ENCODE measurements around the gene CCL2.
"Not testable (repeated sequence)": the region's sequence is repeated elsewhere in the genome, so short reads cannot be mapped to it uniquely, and the experiment has no call there.

CCL2 gene

GRCh38 chr17:34254651-34255380 is at the start of gene CCL2:
CCL2 (plus strand) TSS chr17:34255285; CDS start chr17:34255350, 65 bp downstream.
- DNase-seq (ENCODE audit: low spot score): no peak

- DNase-seq (ENCODE audit: low spot score): no peak
Observed at GRCh38 chr17:34205401-34205800, 49.7 kb upstream of the CCL2 start.

- DNase-seq (ENCODE audit: low spot score): no peak
Observed at GRCh38 chr17:34206569-34206968, 48.5 kb upstream of the CCL2 start.

- DNase-seq (ENCODE audit: low spot score): no peak
Observed at GRCh38 chr17:34207572-34207971, 47.5 kb upstream of the CCL2 start.

- no peak for DNase-seq (ENCODE audit: low spot score)
Observed at GRCh38 chr17:34218748-34219147, 36.3 kb upstream of the CCL2 start.

GRCh38 chr17:34219405-34219804 is 35.7 kb upstream of the CCL2 start:
- no peak for DNase-seq (ENCODE audit: low spot score)

GRCh38 chr17:34220045-34220751 is 34.9 kb upstream of the CCL2 start:
- DNase-seq (ENCODE audit: low spot score): no peak

- no peak for DNase-seq (ENCODE audit: low spot score)
Observed at GRCh38 chr17:34220752-34221395, 34.2 kb upstream of the CCL2 start.

GRCh38 chr17:34221411-34221810 is 33.7 kb upstream of the CCL2 start:
- no peak for DNase-seq (ENCODE audit: low spot score)

GRCh38 chr17:34222722-34223497 is 32.2 kb upstream of the CCL2 start:
- DNase-seq (ENCODE audit: low spot score): no peak

- DNase-seq (ENCODE audit: low spot score): no peak
Observed at GRCh38 chr17:34225046-34225445, 30.0 kb upstream of the CCL2 start.

GRCh38 chr17:34226011-34226743 is 28.9 kb upstream of the CCL2 start:
- DNase-seq (ENCODE audit: low spot score): no peak

GRCh38 chr17:34226744-34227034 is 28.4 kb upstream of the CCL2 start:
- no peak for DNase-seq (ENCODE audit: low spot score)

- DNase-seq (ENCODE audit: low spot score): not testable (repeated sequence)
Observed at GRCh38 chr17:34227293-34227692, 27.8 kb upstream of the CCL2 start.

GRCh38 chr17:34227707-34228106 is 27.4 kb upstream of the CCL2 start:
- no peak for DNase-seq (ENCODE audit: low spot score)

- no peak for DNase-seq (ENCODE audit: low spot score)
Observed at GRCh38 chr17:34228781-34229180, 26.3 kb upstream of the CCL2 start.

GRCh38 chr17:34230342-34230741 is 24.7 kb upstream of the CCL2 start:
- no peak for DNase-seq (ENCODE audit: low spot score)

- DNase-seq (ENCODE audit: low spot score): no peak
Observed at GRCh38 chr17:34234616-34235015, 20.5 kb upstream of the CCL2 start.

- no peak for DNase-seq (ENCODE audit: low spot score)
Observed at GRCh38 chr17:34235389-34236028, 19.6 kb upstream of the CCL2 start.

GRCh38 chr17:34236281-34236892 is 18.7 kb upstream of the CCL2 start:
- no peak for DNase-seq (ENCODE audit: low spot score)

GRCh38 chr17:34237458-34237857 is 17.6 kb upstream of the CCL2 start:
- DNase-seq (ENCODE audit: low spot score): no peak
